NCI-H2029 treated with DMSO at 0.1 percent for 48 hours (cell line): Measurements from ENCODE around the gene LRRFIP2.
"Not testable (repeated sequence)": the region's sequence is repeated elsewhere in the genome, so short reads cannot be mapped to it uniquely, and the experiment has no call there.

Experiments
- DNase-seq: peaks from one replicate; lab custom pipeline; 2025; lab: John Stamatoyannopoulos, UW

LRRFIP2 gene

DNA sequence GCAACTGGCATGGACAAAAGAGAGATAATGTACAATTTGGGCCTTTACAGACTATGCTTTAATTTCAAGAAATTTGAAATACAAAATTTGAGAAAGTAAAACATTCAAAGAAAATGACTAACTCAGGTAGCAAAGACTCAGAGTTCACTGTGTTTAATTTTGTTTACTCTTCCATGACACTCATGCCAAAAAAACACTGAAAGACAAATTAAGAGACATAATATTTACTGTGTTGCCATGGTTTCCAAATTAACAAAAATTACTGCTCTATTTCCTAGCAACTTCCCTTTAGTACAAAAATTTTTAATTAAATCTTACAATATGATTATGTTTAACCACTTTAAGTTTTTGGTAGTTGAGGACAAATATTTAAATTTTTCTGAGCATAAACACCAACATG, 29.6 kb downstream of the LRRFIP2 start:
- peak; percentile 15 for DNase-seq

DNA sequence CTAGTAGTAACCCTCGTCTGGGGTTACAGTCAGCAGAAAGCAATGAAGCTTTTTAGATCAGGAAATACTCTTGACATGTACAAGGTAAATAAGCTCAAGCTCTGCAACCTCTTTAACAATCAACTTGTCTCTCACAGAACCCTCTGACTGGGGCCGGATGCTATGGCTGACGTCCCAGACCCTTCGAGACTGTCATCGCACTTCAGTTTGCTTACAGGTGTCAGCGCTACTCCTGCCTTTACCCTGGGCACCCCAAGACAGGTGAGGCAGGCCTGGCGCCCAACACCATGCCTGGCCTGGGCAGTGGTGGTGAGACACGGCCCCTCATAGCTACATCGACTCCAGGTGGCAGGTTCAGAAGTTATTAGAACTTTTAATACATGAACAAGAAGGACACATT, 30.6 kb downstream of the LRRFIP2 start:
- peak; percentile 9 for DNase-seq

- no peak for DNase-seq
These were observed 32.7 kb downstream of the LRRFIP2 start for GRCh38 chr3:37141676-37142075.

DNA sequence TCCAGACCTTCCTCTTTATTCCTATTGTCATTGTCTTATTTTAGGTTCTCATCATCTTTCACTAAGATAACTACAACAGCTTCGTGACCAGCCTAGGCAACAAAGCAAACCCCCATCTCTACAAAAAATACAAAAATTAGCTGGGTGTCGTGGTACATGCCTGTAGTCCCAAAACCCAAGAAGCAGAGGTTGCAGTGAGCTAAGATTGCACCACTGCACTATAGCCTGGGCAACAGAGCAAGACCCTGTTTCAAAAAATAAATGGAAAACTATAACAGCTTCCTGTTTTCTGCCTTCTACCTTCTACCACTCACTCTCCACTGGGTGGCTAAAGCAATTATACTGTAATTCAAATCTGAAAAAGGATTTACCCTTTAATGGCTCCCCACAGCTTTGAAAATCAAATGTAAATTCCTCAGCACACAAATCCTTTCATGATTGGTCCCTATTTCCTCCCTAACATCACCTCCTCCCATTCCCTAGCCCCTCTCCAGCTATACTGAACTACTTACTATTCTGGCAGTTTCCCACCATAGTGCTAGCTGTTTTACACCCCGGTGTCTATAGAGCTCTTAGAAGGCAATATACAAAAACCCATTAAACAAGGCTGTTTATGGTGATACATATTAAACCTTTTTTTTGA, 33.4 kb downstream of the LRRFIP2 start:
- DNase-seq = no peak

DNA sequence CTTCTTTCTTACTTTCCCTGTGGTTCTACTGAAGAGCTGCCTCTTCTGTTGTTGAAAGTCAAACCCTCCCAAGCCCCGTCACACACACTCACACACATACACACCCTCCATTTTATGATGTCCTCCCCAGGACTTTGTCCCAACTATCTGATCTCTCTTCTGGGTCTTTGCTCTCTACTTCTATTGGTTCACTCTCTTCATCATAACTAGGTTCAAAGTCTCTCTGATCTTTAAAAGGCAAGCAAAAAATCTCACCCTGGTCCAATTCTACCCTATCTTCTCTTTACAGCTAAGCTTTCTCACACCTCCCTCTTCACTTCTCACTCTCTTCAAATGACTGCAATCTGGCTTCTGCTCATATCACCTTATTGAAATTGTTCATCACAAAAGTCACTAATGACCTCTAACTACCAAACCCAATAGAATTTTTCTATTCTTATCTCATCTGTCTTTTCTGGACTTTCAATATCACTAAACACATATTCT, 34.8 kb downstream of the LRRFIP2 start:
- DNase-seq = no peak

DNA sequence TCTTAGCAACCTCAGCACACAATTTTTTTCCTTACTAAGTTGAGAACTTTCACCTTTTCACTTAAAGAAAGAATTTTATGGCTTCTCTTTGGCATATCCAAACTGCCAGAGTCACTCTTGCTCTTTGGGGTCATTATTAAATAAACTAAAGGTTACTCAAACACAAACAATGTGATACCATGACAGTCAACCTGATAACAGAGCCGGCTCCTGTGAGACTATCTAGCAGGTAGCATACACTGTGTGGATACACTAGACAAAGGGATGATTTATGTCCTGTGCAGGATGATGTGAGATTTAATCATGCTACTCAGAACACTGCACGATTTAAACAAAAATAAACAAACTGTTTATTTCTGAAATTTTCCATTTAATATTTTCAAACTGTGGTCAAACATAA, 35.6 kb downstream of the LRRFIP2 start:
- no peak for DNase-seq

DNA sequence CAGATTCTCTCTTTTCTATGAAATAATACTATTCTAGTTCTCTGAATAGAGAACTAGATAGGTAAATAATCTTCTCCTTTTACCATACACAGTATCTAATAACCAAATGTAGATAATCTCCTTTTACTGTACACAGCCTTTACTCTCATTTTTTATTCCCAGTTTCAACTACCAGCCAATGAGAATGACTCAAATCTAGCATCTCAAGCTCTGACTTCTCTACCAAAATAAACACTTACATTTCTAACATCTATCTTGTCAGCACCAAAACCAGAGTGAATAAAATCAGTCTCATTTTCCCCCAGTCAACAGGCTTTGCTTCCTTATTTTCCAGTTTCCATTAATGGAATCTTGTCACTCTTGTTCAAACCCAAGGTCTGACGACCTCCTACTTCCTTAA, 36.9 kb downstream of the LRRFIP2 start:
- no peak for DNase-seq

DNA sequence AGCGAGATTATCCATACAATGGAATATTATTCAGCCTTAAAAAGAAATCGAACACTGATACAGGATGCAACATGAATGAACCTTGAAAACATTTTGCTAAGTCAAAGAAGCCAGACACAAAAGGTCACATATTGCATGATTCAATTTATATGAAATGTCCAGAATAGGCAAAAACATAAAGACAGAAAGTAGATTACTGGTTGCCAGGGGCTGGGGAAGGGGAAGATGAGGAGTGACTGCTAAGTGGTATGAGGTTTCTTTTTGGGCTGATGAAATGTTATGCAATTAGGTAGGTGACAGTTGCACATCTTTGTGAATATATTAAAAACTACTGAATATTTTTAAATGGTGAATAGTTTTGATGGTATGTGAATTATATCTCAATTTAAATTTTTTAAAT, 38.3 kb downstream of the LRRFIP2 start:
- no peak for DNase-seq

DNA sequence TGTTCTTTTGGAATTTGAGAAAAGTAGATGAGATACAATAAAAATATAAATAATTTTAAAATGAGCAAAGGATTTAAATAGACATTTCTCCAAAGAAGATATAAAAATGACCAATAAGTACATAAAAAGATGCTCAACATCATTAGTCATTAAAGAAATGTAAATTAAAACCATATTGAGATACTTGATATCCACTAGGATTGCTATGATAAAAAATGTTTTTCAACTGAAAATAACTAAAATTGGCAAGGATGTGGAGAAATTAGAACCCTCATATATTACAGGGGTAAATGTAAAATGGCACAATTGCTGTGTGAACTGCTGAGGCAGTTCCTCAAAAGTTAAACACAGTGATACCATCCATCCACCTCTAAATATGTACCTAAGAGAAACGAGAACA, 38.8 kb downstream of the LRRFIP2 start:
- DNase-seq = no peak

GRCh38 chr3:37132334-37132733, 42.0 kb downstream of the LRRFIP2 start:
- no peak for DNase-seq

GRCh38 chr3:37131860-37132144, 42.6 kb downstream of the LRRFIP2 start:
- no peak for DNase-seq

DNA sequence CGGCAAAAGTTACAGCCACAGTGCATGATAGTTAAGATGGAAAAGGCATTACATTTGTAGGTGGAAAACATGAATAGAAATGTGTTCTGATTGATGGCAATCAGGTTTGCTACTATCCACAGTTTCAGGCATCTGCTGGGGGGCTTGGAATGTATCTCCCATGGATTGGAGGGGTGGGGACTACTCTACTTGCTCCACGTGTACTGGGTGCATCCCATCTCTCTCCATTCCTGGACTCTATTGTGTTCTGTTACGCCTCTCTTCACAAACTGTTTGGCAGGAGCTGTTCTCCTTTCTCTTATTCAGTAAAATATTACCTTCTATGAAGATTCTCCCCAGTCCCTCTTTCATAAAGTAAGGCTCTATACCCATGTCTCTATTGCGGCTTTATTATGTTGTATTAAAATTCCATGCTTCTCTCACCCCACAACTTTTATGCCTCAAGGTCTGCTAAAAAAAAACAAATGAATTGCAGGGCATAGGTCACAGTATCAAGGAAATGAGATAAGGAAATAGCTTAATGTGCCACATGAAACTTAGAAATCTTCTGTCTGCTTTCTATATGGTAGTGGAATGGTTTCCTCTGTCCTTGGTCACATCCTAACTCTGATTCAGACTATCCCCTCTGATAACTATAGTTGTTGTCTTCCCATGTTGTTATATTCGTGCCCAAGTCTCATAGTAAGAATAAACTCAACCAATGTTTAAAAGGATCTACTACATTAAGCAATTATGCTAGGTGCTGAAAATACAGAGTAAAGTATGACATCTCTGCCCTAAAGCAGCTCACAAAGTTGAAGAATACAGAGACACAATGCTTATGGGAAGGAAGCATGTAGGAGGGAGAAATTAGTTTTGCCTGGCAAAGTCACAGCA, 43.2 kb downstream of the LRRFIP2 start:
- no peak for DNase-seq

DNA sequence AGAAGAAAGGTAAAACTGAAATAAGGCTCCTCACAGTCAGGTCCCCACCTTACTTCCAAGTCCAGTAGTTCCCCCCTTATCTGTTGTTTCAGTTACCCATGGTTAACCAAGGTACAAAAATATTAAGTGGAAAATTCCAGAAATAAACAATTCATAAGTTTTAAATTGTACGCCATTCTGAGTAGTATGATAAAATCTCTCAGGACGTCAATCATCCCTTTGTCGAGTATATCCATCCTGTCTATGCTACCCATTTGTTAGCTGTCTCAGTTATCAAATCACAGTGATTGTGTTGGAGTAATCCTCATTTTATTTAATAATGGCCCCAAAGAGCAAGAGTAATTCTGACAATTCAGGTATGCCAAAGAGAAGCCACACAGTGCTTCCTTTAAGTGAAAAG, 43.9 kb downstream of the LRRFIP2 start:
- DNase-seq = no peak

GRCh38 chr3:37129871-37130270, 44.5 kb downstream of the LRRFIP2 start:
- no peak for DNase-seq

DNA sequence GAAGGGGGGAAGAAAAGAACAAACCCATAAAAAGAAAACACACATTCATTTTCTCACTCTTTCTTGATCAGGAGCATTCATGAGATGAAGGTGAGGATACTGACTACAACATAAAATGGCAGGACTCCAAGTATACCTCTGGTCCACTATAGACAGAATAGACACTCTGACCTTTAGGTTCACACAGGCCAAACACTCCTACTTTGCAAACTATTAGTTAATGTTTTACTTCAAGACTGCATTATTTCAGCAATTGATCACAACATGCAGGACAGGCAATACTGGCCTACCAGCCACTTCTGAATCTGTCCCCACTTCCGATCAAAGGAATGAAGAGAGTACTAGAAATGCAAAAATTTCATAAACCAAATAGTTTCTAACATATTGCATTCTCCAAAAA, 47.0 kb downstream of the LRRFIP2 start:
- no peak for DNase-seq

DNA sequence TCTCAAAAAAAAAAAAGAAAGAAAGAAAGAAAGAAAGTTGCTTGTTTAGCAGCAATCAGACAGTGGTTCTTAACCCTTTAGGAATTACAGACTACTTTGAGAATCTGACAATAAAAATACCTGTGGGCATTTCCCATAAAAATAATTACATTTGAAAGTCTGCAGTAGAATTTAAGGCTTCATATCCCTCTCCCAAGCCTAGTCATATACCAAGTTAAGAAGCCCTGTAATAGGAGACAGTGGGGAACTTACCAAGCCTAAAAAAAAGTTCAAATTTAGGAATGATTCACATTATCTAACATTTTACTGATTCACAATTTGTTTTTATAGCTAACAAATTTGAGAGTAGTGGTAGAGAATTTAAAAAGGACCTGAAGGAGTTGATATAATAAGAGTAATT, 47.5 kb downstream of the LRRFIP2 start:
- no peak for DNase-seq

- DNase-seq = no peak
These were observed 48.9 kb downstream of the LRRFIP2 start for GRCh38 chr3:37125195-37126073.

DNA sequence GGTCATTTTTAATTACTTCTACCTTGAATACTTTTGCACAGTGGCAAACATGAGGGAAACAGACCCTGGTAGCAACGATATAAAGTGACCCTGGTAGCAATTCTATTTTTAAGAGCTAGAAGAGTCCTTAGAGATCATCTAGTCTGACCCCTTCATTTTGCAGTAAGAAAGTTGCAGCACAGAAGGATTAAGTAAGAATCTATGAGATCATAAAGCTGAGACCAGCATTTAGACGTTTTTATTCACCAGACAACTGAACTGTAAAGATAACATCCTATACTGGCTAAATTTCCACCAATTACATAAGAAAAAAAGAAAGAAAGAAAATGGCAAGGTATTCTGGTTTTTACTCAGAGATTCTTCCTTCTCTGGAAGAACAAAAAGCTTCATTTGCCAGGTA, 49.9 kb downstream of the LRRFIP2 start:
- no peak for DNase-seq

GRCh38 chr3:37123292-37123691, 51.1 kb downstream of the LRRFIP2 start:
- no peak for DNase-seq

DNA sequence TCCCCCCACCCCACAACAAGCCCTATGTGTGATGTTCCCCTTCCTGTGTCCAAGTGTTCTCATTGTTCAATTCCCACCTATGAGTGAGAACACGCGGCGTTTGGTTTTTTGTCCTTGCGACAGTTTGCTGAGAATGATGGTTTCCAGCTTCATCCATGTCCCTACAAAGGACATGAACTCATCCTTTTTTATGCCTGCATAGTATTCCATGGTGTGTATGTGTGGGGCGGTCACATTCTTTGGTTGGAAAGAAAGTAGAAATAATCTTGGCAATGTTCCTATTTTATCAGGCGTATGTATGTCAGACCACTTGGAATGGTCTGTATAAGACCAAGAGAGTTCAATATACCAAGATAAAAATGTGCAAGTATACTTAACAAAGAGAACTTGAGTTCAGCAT, 52.3 kb downstream of the LRRFIP2 start:
- DNase-seq = not testable (repeated sequence)

DNA sequence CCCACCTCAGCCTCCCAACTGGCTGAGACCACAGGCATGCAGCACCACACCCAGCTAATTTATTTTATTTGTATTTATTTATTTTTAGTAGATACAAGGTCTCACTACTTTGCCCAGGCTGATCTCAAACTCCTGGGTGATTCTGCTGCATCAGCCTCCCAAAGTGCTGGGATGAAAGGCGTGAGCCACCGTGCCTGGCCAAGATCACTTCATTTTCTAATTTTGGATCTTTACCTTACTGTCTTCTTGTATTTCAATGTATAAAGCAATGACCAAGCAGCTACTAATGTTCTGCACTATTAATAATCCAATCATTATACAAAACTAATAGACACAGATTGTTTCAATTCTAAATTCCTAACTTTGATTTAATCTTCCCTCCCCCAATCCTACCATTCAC, 56.2 kb downstream of the LRRFIP2 start:
- DNase-seq = no peak

- no peak for DNase-seq
These were observed 56.8 kb downstream of the LRRFIP2 start for GRCh38 chr3:37117548-37117947.

- no peak for DNase-seq
These were observed 57.4 kb downstream of the LRRFIP2 start for GRCh38 chr3:37116998-37117397.
